ENCODE results near the gene JUN. TPM values are rescaled to one million over a fixed set of nuclear protein-coding genes. Genes with fewer than 3 reads are reported as not detected.

The JUN gene
- total and polyA plus RNA-seq, 3 donors from 2014 or later, result 40.9 to 67.8 (median 60.6) TPM

DNA sequence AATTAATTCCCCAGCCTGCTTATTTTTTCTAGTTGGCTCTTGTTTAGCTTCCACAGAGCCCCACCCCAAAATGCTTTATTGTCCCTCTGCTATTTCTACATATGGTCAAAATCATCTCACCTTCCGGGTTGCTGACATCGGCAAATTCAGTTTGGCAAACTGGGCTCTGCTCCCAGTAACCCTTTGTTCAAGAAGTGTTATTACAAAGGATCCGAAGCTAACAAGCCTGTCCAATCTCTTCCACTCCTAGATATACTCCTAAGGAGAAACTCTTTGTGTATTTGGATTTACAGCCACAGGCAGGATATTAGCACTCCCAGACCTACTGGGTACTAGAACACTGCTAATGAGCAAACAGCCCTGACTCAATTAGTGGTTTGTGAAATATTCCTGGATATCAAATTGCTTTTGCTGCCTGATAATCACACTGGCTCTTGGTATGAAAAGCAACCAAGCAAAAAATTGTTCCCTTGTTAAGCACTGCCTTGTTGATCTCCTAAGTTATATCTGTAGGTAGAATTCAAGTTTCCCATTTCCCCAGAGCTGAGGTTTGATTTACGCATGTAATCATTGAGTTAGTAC lies 4.0 kb downstream of the JUN start:
- DNase-seq, result no peak
- intact Hi-C loops (cut with DNase I; ENCODE audit: low total_unique reads), result loop anchor here (10.0 kb wide), 3 partner anchors 125 to 925 kb away; partner anchors contain the start of gene FGGY
- WGBS, 2 donors, result 58 to 60% methylated on average over 4 of the region's 4 CpGs
- Histone ChIP-seq H3K27me3 (no peaks in the 10 kb centered on the region), H3K36me3 (ENCODE audit: low read depth, missing control alignments) (no peaks in the 10 kb centered on the region), H3K9me3 (no peaks in the 10 kb centered on the region), H3K4me3 (no peak overlapping the region), H3K4me1 (peaks cover 7% of the 10 kb centered on the region), H3K27ac (peak overlapping the region in 1 of 2 donors; percentile 17)
- TF ChIP-seq POLR2A (IDR thresholded peaks at IDR 0.05), result no peak

- H3K27me3 ChIP-seq, result no peaks in the 10 kb centered on the region
- WGBS, 2 donors, result 84 to 85% methylated on average over 2 of the region's 2 CpGs
- TF ChIP-seq, protein P1, sequence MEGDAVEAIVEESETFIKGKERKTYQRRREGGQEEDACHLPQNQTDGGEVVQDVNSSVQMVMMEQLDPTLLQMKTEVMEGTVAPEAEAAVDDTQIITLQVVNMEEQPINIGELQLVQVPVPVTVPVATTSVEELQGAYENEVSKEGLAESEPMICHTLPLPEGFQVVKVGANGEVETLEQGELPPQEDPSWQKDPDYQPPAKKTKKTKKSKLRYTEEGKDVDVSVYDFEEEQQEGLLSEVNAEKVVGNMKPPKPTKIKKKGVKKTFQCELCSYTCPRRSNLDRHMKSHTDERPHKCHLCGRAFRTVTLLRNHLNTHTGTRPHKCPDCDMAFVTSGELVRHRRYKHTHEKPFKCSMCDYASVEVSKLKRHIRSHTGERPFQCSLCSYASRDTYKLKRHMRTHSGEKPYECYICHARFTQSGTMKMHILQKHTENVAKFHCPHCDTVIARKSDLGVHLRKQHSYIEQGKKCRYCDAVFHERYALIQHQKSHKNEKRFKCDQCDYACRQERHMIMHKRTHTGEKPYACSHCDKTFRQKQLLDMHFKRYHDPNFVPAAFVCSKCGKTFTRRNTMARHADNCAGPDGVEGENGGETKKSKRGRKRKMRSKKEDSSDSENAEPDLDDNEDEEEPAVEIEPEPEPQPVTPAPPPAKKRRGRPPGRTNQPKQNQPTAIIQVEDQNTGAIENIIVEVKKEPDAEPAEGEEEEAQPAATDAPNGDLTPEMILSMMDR (IDR thresholded peaks at IDR 0.05), result no peak
- no peak for TF ChIP-seq POLR2A (IDR thresholded peaks at IDR 0.05)
- intact Hi-C loops (cut with DNase I; ENCODE audit: low total_unique reads), result no loop called here
- H3K36me3 ChIP-seq (ENCODE audit: low read depth, missing control alignments), result no peaks in the 10 kb centered on the region
- no peak for DNase-seq
- no peaks in the 10 kb centered on the region for H3K9me3 ChIP-seq
- no peak overlapping the region for H3K27ac ChIP-seq
- peaks cover 7% of the 10 kb centered on the region for H3K4me1 ChIP-seq
- H3K4me3 ChIP-seq, result no peak overlapping the region
These were observed 4.6 kb downstream of the JUN start for GRCh38 chr1:58779059-58779754.

- Histone ChIP-seq H3K4me3 (no peak overlapping the region), H3K9me3 (no peaks in the 10 kb centered on the region), H3K27me3 (no peaks in the 10 kb centered on the region), H3K36me3 (ENCODE audit: low read depth, missing control alignments) (no peaks in the 10 kb centered on the region), H3K4me1 (peaks cover 7% of the 10 kb centered on the region), H3K27ac (no peak overlapping the region)
- intact Hi-C loops (cut with DNase I; ENCODE audit: low total_unique reads), result no loop called here
- no peak for DNase-seq
- TF ChIP-seq, protein P1 (IDR thresholded peaks at IDR 0.05), result no peak
- TF ChIP-seq POLR2A (IDR thresholded peaks at IDR 0.05), result no peak
- WGBS, 2 donors, result 87 to 88% methylated on average over 3 of the region's 3 CpGs
These were observed 5.4 kb downstream of the JUN start for GRCh38 chr1:58778385-58779000.

GRCh38 chr1:58774027-58774426 lies 9.8 kb downstream of the JUN start:
- H3K4me1 ChIP-seq, result peaks cover 7% of the 10 kb centered on the region
- intact Hi-C loops (cut with DNase I; ENCODE audit: low total_unique reads), result no loop called here
- H3K27ac ChIP-seq, result peak overlapping the region in 1 of 2 donors; percentile 43
- H3K4me3 ChIP-seq, result no peak overlapping the region
- TF ChIP-seq, protein P1 (IDR thresholded peaks at IDR 0.05), result no peak
- no peak for TF ChIP-seq POLR2A (IDR thresholded peaks at IDR 0.05)
- H3K9me3 ChIP-seq, result no peaks in the 10 kb centered on the region
- H3K36me3 ChIP-seq (ENCODE audit: low read depth, missing control alignments), result no peaks in the 10 kb centered on the region
- WGBS, 2 donors, result 70 to 87% methylated on average over 1 of the region's 1 CpG
- no peaks in the 10 kb centered on the region for H3K27me3 ChIP-seq
- no peak for DNase-seq

DNA sequence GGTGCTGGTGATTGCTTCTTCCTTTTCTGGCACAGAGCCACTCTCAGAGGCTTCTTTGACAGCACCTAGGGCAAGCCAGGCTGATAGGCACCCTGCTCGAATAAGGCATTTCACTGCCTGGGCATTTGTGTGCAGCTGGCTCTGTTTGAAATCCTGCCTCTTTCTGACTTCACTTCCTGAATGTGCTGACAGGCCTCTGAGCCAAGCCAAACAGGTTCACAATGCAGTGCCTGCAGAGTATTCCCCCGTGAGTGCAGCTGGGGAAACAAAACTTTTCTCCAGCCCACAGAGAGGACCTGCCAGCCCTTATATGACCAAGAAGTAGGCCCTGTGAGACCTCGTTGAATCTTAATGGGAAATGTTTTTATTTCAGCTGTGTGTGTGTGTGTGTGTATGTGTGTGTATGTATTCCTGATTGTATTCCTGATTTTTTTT lies 10.4 kb downstream of the JUN start:
- peak; percentile 55 for DNase-seq
- WGBS, 2 donors, result 27 to 33% methylated on average over 3 of the region's 3 CpGs

More for the DNA sequence above, 10.4 kb downstream of the JUN start:
- no peak overlapping the region for H3K4me3 ChIP-seq
- TF ChIP-seq POLR2A (IDR thresholded peaks at IDR 0.05), result no peak
- TF ChIP-seq, protein P1 (IDR thresholded peaks at IDR 0.05), result no peak
- no peaks in the 10 kb centered on the region for H3K27me3 ChIP-seq
- peak overlapping the region in 1 of 2 donors; percentile 43 for H3K27ac ChIP-seq
- H3K36me3 ChIP-seq (ENCODE audit: low read depth, missing control alignments), result no peaks in the 10 kb centered on the region
- peaks cover 12% of the 10 kb centered on the region for H3K4me1 ChIP-seq
- intact Hi-C loops (cut with DNase I; ENCODE audit: low total_unique reads), result no loop called here
- H3K9me3 ChIP-seq, result no peaks in the 10 kb centered on the region
